HAP-1 (cell line): ENCODE results near the gene VIPR2.

ENCODE experiments used
- DNase-seq, 2 experiments: peaks; one replicate each; pipeline ENCODE4 v3.0.0-alpha.2; 2016 to 2020; ENCODE audit warnings: low spot score in 2 of 2
- H3K27me3 ChIP-seq: fragments of 250-450 bp; sonication (Bioruptor Pico); 2 replicates; pipeline ENCODE4 v1.5.1; 2020; ENCODE audit warnings: low read depth, mild to moderate bottlenecking, moderate library complexity
- H3K36me3 ChIP-seq: fragments of 250-450 bp; sonication (Bioruptor Pico); replicated peaks from 2 replicates; pipeline ENCODE4 v1.5.1; 2020; ENCODE audit warnings: mild to moderate bottlenecking
- H3K4me1 ChIP-seq: fragments of 250-450 bp; sonication (Bioruptor Pico); 2 replicates; pipeline ENCODE4 v1.5.1; 2020; ENCODE audit warnings: mild to moderate bottlenecking
- H3K4me3 ChIP-seq: fragments of 250-450 bp; sonication (Bioruptor Pico); 2 replicates; pipeline ENCODE4 v1.5.1; 2020; ENCODE audit warnings: mild to moderate bottlenecking, moderate library complexity
- H3K9me3 ChIP-seq: fragments of 250-450 bp; sonication (Bioruptor Pico); 2 replicates; pipeline ENCODE4 v1.5.1; 2020; ENCODE audit warnings: mild to moderate bottlenecking, moderate library complexity
- in situ Hi-C: fragments of 300-500 bp; cut with MboI; formaldehyde crosslinking; loops from 3 replicates; pipeline ENCODE4 v1.14.3; 2020; ENCODE audit warnings: low sequenced_read_pairs, inconsistent platforms, mixed read lengths

VIPR2 gene

DNA sequence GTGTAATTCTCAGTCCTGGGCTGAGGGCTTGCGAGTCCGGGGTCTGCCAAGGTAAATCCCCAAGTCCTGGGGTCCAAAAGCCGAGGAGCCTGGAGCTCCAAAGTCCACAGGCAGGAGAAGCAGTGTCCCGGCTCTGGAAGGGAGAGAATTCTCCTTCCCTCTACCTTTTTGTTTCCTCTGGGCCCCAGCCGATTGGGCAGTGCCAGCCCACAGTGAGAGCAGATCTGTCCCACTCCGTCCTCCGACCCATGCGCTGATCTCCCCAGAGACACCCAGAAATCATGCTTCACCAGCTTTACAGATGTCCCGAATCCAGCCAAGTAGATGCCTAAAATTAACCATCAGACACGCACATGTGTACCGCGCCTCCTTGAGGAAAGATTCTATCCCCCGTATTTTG is 8.1 kb upstream of the VIPR2 start:
- no peak for DNase-seq
- in situ Hi-C loops, result no loop called here
- Histone ChIP-seq H3K36me3 (no peaks in the 10 kb centered on the region), H3K9me3 (no peaks in the 10 kb centered on the region), H3K4me3 (no peak overlapping the region), H3K27me3 (no peaks in the 10 kb centered on the region), H3K4me1 (no peaks in the 10 kb centered on the region)

DNA sequence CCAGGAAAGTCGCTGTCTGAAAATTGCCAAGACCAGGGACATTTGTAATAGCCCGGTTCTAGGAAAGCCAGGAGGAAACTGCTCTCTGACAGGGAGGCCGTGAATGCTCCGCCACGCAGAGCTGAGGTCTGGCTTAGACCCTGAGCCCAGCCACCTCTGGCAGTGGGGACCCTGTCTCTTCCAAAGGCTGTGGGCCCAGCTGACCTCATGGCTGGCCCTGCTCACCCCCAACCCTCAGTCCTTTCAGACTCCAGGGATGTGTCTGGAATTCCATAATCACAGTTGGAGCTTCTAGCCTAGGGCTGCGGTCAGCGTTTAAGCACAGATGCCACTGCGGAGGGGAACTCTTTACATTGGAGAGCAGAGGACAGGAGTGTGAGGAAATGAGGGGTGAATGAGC is 6.6 kb upstream of the VIPR2 start:
- no peaks in the 10 kb centered on the region for H3K4me1 ChIP-seq
- H3K36me3 ChIP-seq, result no peaks in the 10 kb centered on the region
- H3K9me3 ChIP-seq, result no peaks in the 10 kb centered on the region
- no peak overlapping the region for H3K4me3 ChIP-seq
- DNase-seq, result no peak
- in situ Hi-C loops, result no loop called here
- H3K27me3 ChIP-seq, result peaks cover 2% of the 10 kb centered on the region

DNA sequence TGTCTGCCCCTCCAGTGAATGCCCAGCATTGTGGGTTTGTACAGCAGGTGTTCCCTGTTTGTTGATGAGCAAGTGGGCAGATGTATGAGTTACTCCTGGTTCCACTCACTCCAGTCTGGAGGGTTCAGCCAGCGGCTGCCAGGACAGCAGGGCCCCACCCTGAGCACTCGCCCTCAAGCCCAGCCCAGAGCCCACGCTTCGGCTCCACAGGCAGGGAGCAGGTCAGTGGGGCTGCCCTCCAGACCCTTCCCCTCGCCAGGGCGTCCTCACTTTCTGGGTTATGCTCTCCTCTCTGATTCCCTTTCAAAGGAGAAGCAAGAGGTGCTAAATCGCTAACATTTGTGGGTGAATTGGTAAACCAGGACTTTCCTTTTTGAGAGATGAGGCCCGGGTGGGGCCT is 4.8 kb upstream of the VIPR2 start:
- H3K36me3 ChIP-seq, result no peaks in the 10 kb centered on the region
- H3K4me1 ChIP-seq, result no peaks in the 10 kb centered on the region
- DNase-seq, result no peak
- no peaks in the 10 kb centered on the region for H3K9me3 ChIP-seq
- H3K4me3 ChIP-seq, result no peak overlapping the region
- in situ Hi-C loops, result no loop called here
- peaks cover 13% of the 10 kb centered on the region for H3K27me3 ChIP-seq

DNA sequence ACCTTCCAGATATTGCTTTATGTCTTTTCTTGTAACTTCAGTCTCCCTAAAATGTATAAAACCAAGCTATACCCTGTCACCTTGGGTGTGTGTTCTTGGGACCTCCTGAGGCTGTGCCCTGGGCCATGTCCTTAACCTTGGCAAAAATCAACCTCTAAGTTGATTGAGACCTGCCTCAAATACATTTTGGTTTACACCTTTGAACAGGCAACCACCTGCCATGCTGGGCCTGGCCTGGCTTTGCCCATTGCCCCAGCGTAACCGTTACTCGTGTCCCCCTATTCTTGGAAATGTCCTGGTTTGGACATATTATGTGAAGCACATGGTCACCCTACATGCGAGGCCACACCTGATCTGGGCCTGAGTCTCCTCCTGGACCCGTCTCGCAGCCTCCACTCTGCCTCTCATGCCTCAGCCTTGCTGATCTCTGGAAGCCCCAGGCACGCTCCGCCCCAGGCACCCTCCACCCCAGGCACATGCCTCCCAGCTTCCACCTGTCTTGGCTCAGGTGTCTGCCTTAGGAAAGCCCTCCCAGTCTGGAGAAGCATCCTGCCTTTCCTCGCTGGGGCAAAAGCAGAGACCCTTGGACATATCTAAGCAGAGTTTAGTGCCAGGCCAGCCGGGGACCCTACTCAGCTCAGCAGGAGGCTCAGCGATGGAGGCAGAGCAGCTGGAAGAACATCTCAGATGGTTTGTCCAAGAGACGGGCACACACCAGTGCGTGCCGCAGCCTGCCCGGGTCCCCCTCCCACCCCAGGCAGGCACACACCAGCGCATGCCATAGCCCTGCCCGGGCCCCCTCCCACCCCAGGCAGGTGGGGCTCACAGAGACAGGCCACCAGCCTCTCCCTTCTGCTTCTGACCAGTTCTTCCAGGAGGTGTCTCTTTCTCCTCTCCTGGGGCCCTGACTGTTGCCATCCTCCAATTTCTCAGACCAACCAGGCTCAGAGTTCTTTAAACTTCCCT is 4.0 kb upstream of the VIPR2 start:
- DNase-seq, result no peak
- H3K9me3 ChIP-seq, result no peaks in the 10 kb centered on the region
- no peak overlapping the region for H3K4me3 ChIP-seq
- in situ Hi-C loops, result no loop called here
- H3K36me3 ChIP-seq, result no peaks in the 10 kb centered on the region
- no peaks in the 10 kb centered on the region for H3K4me1 ChIP-seq
- peaks cover 20% of the 10 kb centered on the region for H3K27me3 ChIP-seq

- Histone ChIP-seq H3K4me1 (no peaks in the 10 kb centered on the region), H3K36me3 (no peaks in the 10 kb centered on the region), H3K27me3 (peaks cover 20% of the 10 kb centered on the region), H3K4me3 (no peak overlapping the region), H3K9me3 (no peaks in the 10 kb centered on the region)
- DNase-seq, result no peak
- in situ Hi-C loops, result no loop called here
Observed at GRCh38 chr7:159147687-159148086, 3.0 kb upstream of the VIPR2 start.

GRCh38 chr7:159147246-159147645 is 2.6 kb upstream of the VIPR2 start:
- H3K9me3 ChIP-seq, result no peaks in the 10 kb centered on the region
- no peaks in the 10 kb centered on the region for H3K36me3 ChIP-seq
- no peak overlapping the region for H3K4me3 ChIP-seq
- DNase-seq, result no peak
- peaks cover 20% of the 10 kb centered on the region for H3K27me3 ChIP-seq
- in situ Hi-C loops, result no loop called here
- H3K4me1 ChIP-seq, result no peaks in the 10 kb centered on the region

DNA sequence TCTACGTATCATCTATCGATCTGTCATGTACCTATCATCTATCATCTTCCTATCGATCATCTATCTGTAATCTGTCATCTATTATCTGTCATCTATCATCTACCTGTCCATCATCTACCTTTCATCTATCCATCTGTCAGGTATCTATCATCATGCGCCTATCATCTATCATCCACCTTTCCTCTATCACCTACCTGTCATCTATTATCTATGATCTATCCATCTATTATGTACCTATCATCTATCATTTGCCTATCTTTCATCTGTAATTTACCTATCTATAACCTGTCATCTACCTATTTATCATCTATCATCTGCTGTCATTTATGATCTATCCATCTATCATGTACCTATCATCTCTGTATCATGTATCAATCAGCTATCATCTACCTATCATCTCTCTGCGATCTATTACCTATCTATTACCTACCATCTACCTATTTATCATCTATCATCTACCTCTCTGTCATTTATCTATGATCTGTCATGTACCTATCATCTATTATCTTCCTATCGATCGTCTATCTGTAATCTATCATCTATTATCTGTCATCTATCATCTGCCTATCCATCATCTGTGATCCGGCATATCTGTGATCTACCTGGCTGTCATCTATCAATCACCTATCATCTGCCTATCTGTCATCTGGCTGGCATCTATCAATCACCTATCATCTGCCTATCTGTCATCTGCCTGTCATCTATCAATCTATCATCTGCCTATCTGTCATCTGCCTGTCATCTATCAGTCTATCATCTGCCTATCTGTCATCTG is 1.6 kb upstream of the VIPR2 start:
- Histone ChIP-seq H3K27me3 (peaks cover 20% of the 10 kb centered on the region), H3K4me3 (no peak overlapping the region), H3K9me3 (no peaks in the 10 kb centered on the region), H3K36me3 (no peaks in the 10 kb centered on the region), H3K4me1 (no peaks in the 10 kb centered on the region)
- in situ Hi-C loops, result no loop called here
- no peak for DNase-seq

DNA sequence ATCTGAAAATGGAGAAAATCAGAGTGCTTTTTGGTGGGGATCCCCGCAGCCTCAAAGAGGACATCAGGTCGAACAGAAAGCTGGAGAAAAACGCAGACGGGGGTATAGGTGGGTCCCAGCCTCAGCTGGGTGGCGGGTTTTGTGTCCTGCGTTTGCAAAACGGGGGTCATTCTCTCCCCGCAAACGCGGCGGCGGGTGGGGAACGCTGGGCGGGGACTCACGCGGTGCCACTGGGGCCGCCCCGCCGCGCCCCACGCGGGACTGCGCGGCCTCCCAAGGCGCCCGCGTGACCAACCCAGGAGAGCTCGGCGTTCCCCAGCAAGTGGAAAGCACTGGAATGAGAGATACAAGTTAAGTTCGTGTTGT is 806 bp upstream of the VIPR2 start:
- H3K4me1 ChIP-seq, result no peaks in the 10 kb centered on the region
- DNase-seq, result no peak
- H3K27me3 ChIP-seq, result peaks cover 20% of the 10 kb centered on the region
- no peaks in the 10 kb centered on the region for H3K36me3 ChIP-seq
- no peak overlapping the region for H3K4me3 ChIP-seq
- in situ Hi-C loops, result no loop called here
- H3K9me3 ChIP-seq, result no peaks in the 10 kb centered on the region

- no peaks in the 10 kb centered on the region for H3K4me1 ChIP-seq
- no peaks in the 10 kb centered on the region for H3K36me3 ChIP-seq
- peaks cover 20% of the 10 kb centered on the region for H3K27me3 ChIP-seq
- in situ Hi-C loops, result no loop called here
- no peaks in the 10 kb centered on the region for H3K9me3 ChIP-seq
- no peak overlapping the region for H3K4me3 ChIP-seq
- DNase-seq, result no peak
Observed at GRCh38 chr7:159143780-159144757, 598 bp downstream of the VIPR2 start.

GRCh38 chr7:159142730-159143129 is 1.9 kb downstream of the VIPR2 start:
- peaks cover 20% of the 10 kb centered on the region for H3K27me3 ChIP-seq
- H3K4me1 ChIP-seq, result no peaks in the 10 kb centered on the region
- DNase-seq, result no peak
- in situ Hi-C loops, result no loop called here
- no peaks in the 10 kb centered on the region for H3K36me3 ChIP-seq
- no peaks in the 10 kb centered on the region for H3K9me3 ChIP-seq
- no peak overlapping the region for H3K4me3 ChIP-seq

- H3K27me3 ChIP-seq, result peaks cover 20% of the 10 kb centered on the region
- H3K36me3 ChIP-seq, result no peaks in the 10 kb centered on the region
- no peaks in the 10 kb centered on the region for H3K4me1 ChIP-seq
- no peak for DNase-seq
- no peaks in the 10 kb centered on the region for H3K9me3 ChIP-seq
- in situ Hi-C loops, result no loop called here
- H3K4me3 ChIP-seq, result no peak overlapping the region
Observed at GRCh38 chr7:159142199-159142598, 2.5 kb downstream of the VIPR2 start.

DNA sequence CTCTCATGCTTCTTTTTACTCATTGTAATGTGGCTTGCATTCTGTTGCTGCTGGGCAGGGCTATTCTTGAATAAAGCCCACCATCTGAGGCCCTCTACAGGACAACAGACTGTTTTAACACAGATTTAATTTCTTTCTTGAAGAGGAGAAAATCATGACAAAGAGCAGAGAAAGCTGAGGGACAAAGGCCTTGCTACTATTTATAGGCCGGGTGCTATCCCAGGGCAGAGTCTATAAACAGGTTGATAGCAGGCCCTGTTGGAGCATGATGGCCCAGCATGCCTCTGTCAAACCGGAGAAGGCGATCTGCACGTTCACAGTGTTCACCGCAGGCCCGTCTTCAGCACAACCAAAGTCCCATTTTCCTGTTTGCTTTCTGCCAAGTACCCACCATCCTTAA is 3.0 kb downstream of the VIPR2 start:
- DNase-seq, result peak in 1 of 2 experiments; percentile 34
- no peak overlapping the region for H3K4me3 ChIP-seq
- H3K4me1 ChIP-seq, result no peaks in the 10 kb centered on the region
- no peaks in the 10 kb centered on the region for H3K9me3 ChIP-seq
- in situ Hi-C loops, result no loop called here
- no peaks in the 10 kb centered on the region for H3K36me3 ChIP-seq
- H3K27me3 ChIP-seq, result peaks cover 20% of the 10 kb centered on the region

GRCh38 chr7:159141167-159141566 is 3.5 kb downstream of the VIPR2 start:
- Histone ChIP-seq H3K4me3 (no peak overlapping the region), H3K9me3 (no peaks in the 10 kb centered on the region), H3K27me3 (peaks cover 18% of the 10 kb centered on the region), H3K4me1 (no peaks in the 10 kb centered on the region), H3K36me3 (no peaks in the 10 kb centered on the region)
- in situ Hi-C loops, result no loop called here
- no peak for DNase-seq
